Activated CD8-positive, alpha-beta T cell treated with anti-CD3 and anti-CD28 coated beads for 36 hours (primary cell): ENCODE data around the gene ARCN1. TPM values are rescaled to one million over a fixed set of nuclear protein-coding genes. Genes with fewer than 3 reads are reported as not detected.

Experiments used
- ATAC-seq: fragments of 200-7000 bp; cut with Tn5 transposase; one replicate; pipeline ENCODE4 v1.10.0; 2021; ENCODE audit warnings: mild to moderate bottlenecking, moderate library complexity
- CTCF ChIA-PET: fragments of 350-600 bp; sonication (Branson Sonifier 250); formaldehyde crosslinking; loops from one replicate; lab custom pipeline; 2021; ENCODE audit warnings: antibody characterized with exemption; lab: Charles Lee
- POLR2A ChIA-PET: fragments of 350-600 bp; sonication (Branson Sonifier 250); formaldehyde crosslinking; loops from one replicate; lab custom pipeline; 2021; ENCODE audit warnings: antibody characterized with exemption; lab: Charles Lee
- DNase-seq: peaks from one replicate; pipeline ENCODE4 v3.0.0-alpha.2; 2020
- H3K27ac Mint-ChIP-seq: one replicate; pipeline ENCODE4 v1.8.0; 2021; ENCODE audit warnings: mild to moderate bottlenecking, mixed read lengths
- H3K27me3 Mint-ChIP-seq: one replicate; pipeline ENCODE4 v1.8.0; 2021; ENCODE audit warnings: mixed read lengths
- H3K36me3 Mint-ChIP-seq: one replicate; pipeline ENCODE4 v1.8.0; 2021; ENCODE audit warnings: low read depth, mixed read lengths
- H3K4me1 Mint-ChIP-seq: one replicate; pipeline ENCODE4 v1.8.0; 2021; ENCODE audit warnings: low read depth, mixed read lengths
- H3K4me3 Mint-ChIP-seq: one replicate; pipeline ENCODE4 v1.8.0; 2021; ENCODE audit warnings: mild to moderate bottlenecking, moderate library complexity, mixed read lengths
- H3K9me3 Mint-ChIP-seq: one replicate; pipeline ENCODE4 v1.8.0; 2021; ENCODE audit warnings: mixed read lengths
- intact Hi-C: fragments of 100-400 bp; cut with micrococcal nuclease; formaldehyde crosslinking; loops from one replicate; pipeline ENCODE4 v1.10.0; 2022
- total RNA-seq, 2 experiments: library from RNA; stranded (reverse); gene quantifications; one replicate each; pipeline ENCODE4 v1.2.3, GENCODE V29; 2021
- TF ChIP-seq, protein P1 (sequence below): fragments of 200-600 bp; IDR thresholded peaks from one replicate; pipeline ENCODE4 v1.8.0; 2022; ENCODE audit warnings: antibody characterized with exemption, mild to moderate bottlenecking

ARCN1 gene
- total RNA-seq, 2 experiments from 2014 or later = 134 to 135 TPM

DNA sequence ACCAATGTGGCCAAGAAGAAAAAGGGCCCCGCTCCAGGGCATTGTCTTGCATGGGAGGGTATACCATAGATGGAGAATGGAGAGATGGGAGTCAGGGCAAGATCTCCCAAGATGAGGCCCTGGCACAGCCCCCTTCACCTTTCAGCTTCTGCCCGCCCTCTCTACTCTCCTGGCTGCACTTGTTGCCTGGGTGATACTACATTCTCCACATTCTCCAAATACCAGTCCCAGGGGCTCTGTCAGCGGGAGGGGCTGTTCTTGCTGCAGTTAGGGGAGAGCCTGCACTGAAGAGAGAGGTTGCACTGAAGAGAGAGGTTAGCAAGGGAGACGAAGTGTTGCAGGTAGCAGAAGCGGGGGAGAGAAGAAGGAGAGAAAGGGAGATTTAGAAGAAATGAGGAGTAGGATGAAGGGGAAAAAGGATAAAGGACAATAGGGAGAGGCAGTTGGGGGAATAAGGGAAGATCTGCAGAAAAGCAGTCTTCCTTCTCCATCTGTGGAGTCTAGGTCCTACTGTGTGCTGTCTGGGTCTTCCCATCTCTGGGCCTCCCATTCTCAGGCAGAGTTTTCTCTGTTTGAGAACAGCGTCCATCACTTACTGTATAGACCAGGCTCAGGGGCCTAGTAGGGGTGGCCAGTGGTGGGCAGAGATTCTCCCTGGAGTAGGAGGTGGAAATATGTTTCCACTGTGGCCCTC is 43.2 kb downstream of the ARCN1 start:
- CTCF ChIA-PET = no interaction called here
- intact Hi-C loops = no loop called here

DNA sequence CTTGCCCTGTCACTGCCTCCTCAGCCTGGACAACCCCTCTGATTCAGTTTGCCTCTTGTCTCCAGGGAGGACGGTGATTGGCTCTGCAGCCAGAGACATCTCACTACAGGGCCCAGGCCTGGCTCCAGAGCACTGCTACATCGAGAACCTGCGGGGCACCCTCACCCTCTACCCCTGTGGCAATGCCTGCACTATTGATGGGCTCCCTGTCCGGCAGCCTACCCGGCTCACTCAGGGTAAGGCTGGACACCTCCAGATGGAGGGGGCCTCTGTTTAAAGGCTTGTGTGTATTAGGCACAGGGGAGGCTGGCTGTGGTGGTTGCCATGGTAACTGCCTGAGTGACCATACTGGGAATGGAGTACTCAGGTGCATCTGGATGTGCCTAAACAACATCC is 43.8 kb downstream of the ARCN1 start:
- Mint-ChIP-seq H3K4me1 (peaks cover 11% of the 10 kb centered on the region), H3K27ac (no peak overlapping the region), H3K36me3 (no peaks in the 10 kb centered on the region), H3K9me3 (no peaks in the 10 kb centered on the region), H3K27me3 (peaks cover 8% of the 10 kb centered on the region), H3K4me3 (no peak overlapping the region)
- POLR2A ChIA-PET = interaction anchor here (0.9 kb wide), 1 partner anchor 19 kb away, joined by 3 read pairs; no protein-coding TSS in a partner anchor
- DNase-seq (no peak), ATAC-seq (no peak)
- CTCF ChIA-PET = interaction anchor here (1.0 kb wide), 1 partner anchor 21 kb away, joined by 4 read pairs; no protein-coding TSS in a partner anchor
- intact Hi-C loops = no loop called here
- TF ChIP-seq, protein P1, sequence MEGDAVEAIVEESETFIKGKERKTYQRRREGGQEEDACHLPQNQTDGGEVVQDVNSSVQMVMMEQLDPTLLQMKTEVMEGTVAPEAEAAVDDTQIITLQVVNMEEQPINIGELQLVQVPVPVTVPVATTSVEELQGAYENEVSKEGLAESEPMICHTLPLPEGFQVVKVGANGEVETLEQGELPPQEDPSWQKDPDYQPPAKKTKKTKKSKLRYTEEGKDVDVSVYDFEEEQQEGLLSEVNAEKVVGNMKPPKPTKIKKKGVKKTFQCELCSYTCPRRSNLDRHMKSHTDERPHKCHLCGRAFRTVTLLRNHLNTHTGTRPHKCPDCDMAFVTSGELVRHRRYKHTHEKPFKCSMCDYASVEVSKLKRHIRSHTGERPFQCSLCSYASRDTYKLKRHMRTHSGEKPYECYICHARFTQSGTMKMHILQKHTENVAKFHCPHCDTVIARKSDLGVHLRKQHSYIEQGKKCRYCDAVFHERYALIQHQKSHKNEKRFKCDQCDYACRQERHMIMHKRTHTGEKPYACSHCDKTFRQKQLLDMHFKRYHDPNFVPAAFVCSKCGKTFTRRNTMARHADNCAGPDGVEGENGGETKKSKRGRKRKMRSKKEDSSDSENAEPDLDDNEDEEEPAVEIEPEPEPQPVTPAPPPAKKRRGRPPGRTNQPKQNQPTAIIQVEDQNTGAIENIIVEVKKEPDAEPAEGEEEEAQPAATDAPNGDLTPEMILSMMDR = no peak

More for the DNA sequence above, 43.2 kb downstream of the ARCN1 start:
- Mint-ChIP-seq H3K27me3 (peaks cover 2% of the 10 kb centered on the region), H3K27ac (no peak overlapping the region), H3K9me3 (no peaks in the 10 kb centered on the region), H3K4me1 (peaks cover 7% of the 10 kb centered on the region), H3K36me3 (no peaks in the 10 kb centered on the region), H3K4me3 (no peak overlapping the region)
- TF ChIP-seq, protein P1 = no peak
- no peak for ATAC-seq
- DNase-seq = no peak
- POLR2A ChIA-PET = interaction anchor here (1.5 kb wide), 1 partner anchor 9 kb away, joined by 3 read pairs; no protein-coding TSS in a partner anchor

DNA sequence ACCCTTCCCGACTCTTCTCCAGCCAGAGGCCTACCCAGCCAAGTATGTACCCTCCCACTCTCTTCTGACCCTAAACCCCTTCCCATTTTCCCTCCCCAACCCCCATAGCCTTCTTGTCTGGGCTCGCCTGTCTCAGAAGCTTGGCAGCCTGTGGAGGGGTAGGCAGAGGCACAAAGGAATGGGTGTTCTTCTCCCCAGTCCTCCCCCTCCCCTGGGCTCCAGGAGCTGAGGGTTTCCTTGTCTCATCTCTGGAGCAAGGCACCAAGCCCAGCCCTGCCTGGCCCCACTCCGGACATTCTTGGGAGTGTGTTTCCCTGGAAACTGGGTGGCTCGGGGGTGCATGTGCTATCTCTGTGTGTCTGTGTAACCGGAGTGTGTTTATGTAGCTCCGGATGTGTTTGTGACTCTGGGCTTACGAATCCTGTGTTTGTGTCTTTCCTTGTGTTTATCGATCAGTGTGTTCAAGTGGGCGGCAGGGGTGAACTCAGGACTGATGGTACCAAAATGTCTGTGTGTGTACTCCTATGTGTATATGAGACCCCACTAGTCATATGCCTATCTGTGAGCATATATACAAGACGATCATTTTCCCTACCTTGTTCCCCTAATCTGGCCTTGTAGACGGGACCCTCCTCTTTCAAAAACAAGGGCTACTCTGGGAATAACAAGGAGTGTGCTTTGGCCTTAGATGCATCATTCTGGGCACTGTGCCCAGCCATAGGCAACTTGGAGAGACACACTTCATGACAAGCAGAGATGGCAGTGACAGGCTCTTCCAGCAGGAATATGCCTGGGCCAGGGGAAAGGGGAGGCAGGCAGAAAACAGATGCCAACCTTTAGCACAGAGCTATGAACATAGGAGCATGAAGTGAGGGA is 46.1 kb downstream of the ARCN1 start:
- intact Hi-C loops = no loop called here
- no peak for DNase-seq
- POLR2A ChIA-PET = interaction anchor here (0.9 kb wide), 1 partner anchor 21 kb away, joined by 3 read pairs; no protein-coding TSS in a partner anchor
- Mint-ChIP-seq H3K4me3 (no peak overlapping the region), H3K27me3 (peaks cover 14% of the 10 kb centered on the region), H3K36me3 (no peaks in the 10 kb centered on the region), H3K4me1 (peaks cover 9% of the 10 kb centered on the region), H3K27ac (no peak overlapping the region), H3K9me3 (no peaks in the 10 kb centered on the region)
- CTCF ChIA-PET = interaction anchor here (2.2 kb wide), 1 partner anchor 9 kb away, joined by 7 read pairs; no protein-coding TSS in a partner anchor
- ATAC-seq = no peak
- TF ChIP-seq, protein P1 = no peak

DNA sequence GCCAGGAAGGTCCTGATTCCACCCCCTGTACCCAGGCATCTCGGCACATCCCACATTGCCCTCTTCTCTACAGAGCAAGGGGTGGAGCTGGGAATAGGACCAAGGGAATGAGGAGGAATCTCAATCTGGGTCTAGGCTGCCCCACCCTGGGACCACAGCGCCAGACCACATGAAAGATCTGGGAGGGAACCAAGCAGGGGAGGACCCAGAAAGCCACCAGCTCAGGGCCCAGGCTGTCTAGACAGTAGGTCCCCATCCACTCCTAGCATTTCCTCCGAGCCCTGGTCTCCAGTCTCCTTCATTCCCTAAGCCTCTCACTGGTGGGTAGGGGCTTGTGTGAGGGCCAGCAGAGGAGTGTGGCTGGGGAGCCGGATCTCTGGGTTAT is 46.8 kb downstream of the ARCN1 start:
- Mint-ChIP-seq H3K36me3 (no peaks in the 10 kb centered on the region), H3K9me3 (no peaks in the 10 kb centered on the region), H3K27ac (no peak overlapping the region), H3K4me3 (no peak overlapping the region), H3K27me3 (peaks cover 14% of the 10 kb centered on the region), H3K4me1 (peaks cover 9% of the 10 kb centered on the region)
- TF ChIP-seq, protein P1 = no peak
- ChIA-PET CTCF (interaction anchor here (1.4 to 2.2 kb wide), 2 partner anchors 10 to 24 kb away, joined by 3 to 7 read pairs; no protein-coding TSS in a partner anchor), POLR2A (interaction anchor here (0.9 kb wide), 1 partner anchor 20 kb away, joined by 3 read pairs; no protein-coding TSS in a partner anchor)
- intact Hi-C loops = no loop called here
- ATAC-seq = no peak
- DNase-seq = no peak
